OCI-LY3 (cell line): ENCODE data around the gene RPS19.
"Not testable (repeated sequence)": the region's sequence is repeated elsewhere in the genome, so short reads cannot be mapped to it uniquely, and the experiment has no call there.

Source experiments
- H2AFZ ChIP-seq: fragments of 200-600, 300-600 bp; shearing (Covaris generic); 2 replicates; pipeline ENCODE4 v1.6.0; 2014; ENCODE audit warnings: antibody characterized with exemption, low read depth, low read length
- H3K27ac ChIP-seq: fragments of 200-600, 300-600 bp; sonication (generic); 2 replicates; pipeline ENCODE4 v1.5.1; 2014; ENCODE audit warnings: mild to moderate bottlenecking, low read length, moderate library complexity, mixed read lengths
- H3K27me3 ChIP-seq: fragments of 200-600, 300-600 bp; sonication (generic); 2 replicates; pipeline ENCODE4 v1.6.1; 2014; ENCODE audit warnings: low read depth, low read length, mixed read lengths
- H3K36me3 ChIP-seq: fragments of 200-600, 300-600 bp; sonication (generic); replicated peaks from 2 replicates; pipeline ENCODE3; 2014; ENCODE audit warnings: low read depth, low read length, mixed read lengths
- H3K4me1 ChIP-seq: fragments of 300-600, 200-600 bp; sonication (generic); 2 replicates; pipeline ENCODE4 v1.6.1; 2014; ENCODE audit warnings: low read length, mixed read lengths
- H3K4me2 ChIP-seq: fragments of 200-600, 300-600 bp; sonication (generic); 2 replicates; pipeline ENCODE4 v1.6.1; 2014; ENCODE audit warnings: low read length, mixed read lengths
- H3K4me3 ChIP-seq: fragments of 300-600, 200-600 bp; sonication (generic); 2 replicates; pipeline ENCODE4 v1.5.1; 2014; ENCODE audit warnings: antibody characterized with exemption, mild to moderate bottlenecking, low read length, moderate library complexity
- H3K79me2 ChIP-seq: fragments of 300-600, 200-600 bp; shearing (Covaris generic); 2 replicates; pipeline ENCODE4 v1.6.1; 2014; ENCODE audit warnings: mild to moderate bottlenecking, low read length, mixed read lengths
- H3K9ac ChIP-seq: fragments of 300-600, 200-600 bp; shearing (Covaris generic); 2 replicates; pipeline ENCODE4 v1.6.0; 2014; ENCODE audit warnings: mild to moderate bottlenecking, low read length, moderate library complexity
- H3K9me3 ChIP-seq: fragments of 200-600, 300-600 bp; shearing (Covaris generic); 2 replicates; pipeline ENCODE4 v1.6.1; 2014; ENCODE audit warnings: low read length, mixed read lengths; ENCODE audit not compliant: insufficient read depth
- H4K20me1 ChIP-seq: fragments of 200-600, 300-600 bp; sonication (generic); 2 replicates; pipeline ENCODE4 v1.6.1; 2016; ENCODE audit warnings: low read length, mixed read lengths; ENCODE audit not compliant: insufficient read depth
- CTCF ChIP-seq: fragments of 200-600, 300-600 bp; sonication (generic); IDR thresholded peaks from 2 replicates; pipeline ENCODE4 v1.5.1; 2014; ENCODE audit warnings: antibody characterized with exemption, low read length, low read depth
- EZH2phosphoT487 ChIP-seq: fragments of 200-600 bp; shearing (Covaris generic); IDR thresholded peaks from 2 replicates; pipeline ENCODE4 v1.6.1; 2018; ENCODE audit warnings: antibody characterized with exemption, mixed run types, low read depth

RPS19 gene

DNA sequence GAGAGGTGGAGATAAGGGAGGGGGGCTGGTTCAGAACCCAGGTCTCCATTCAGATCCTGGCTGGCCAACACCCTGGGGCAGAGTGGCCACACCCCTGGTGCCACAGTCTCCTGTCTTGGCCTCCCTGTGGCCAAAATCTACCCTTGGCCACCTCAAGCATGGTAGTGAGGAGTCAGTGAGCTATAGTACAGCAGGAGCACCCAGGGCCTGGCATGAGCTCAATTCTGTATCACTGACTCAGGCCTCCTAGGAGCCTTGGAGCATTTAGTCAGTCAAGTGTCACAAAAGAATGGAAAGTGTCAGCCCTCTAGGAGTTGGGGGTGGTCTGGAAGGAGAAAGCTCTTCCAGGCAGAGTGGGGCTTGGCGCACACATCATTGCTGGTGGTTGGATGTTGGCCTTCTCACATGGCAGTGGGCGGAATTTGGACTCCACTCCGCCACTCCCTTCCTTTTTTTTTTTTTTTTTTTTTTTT lies 10.4 kb downstream of the RPS19 start:
- H4K20me1 ChIP-seq = peaks cover 66% of the 10 kb centered on the region
- no peak overlapping the region for H3K4me3 ChIP-seq
- no peak overlapping the region for H3K27ac ChIP-seq
- TF ChIP-seq EZH2phosphoT487 = no peak
- TF ChIP-seq CTCF = no peak
- H3K36me3 ChIP-seq = peaks cover 49% of the 10 kb centered on the region
- H3K79me2 ChIP-seq = peaks cover 34% of the 10 kb centered on the region
- H2AFZ ChIP-seq = no peak overlapping the region
- H3K4me1 ChIP-seq = peaks cover 57% of the 10 kb centered on the region
- H3K9ac ChIP-seq = no peak overlapping the region
- no peaks in the 10 kb centered on the region for H3K27me3 ChIP-seq
- no peak overlapping the region for H3K4me2 ChIP-seq
- H3K9me3 ChIP-seq = no peaks in the 10 kb centered on the region

GRCh38 chr19:41871573-41872383 lies 11.7 kb downstream of the RPS19 start:
- H3K27me3 ChIP-seq = no peaks in the 10 kb centered on the region
- H2AFZ ChIP-seq = no peak overlapping the region
- H3K4me3 ChIP-seq = no peak overlapping the region
- H3K9me3 ChIP-seq = peaks cover 4% of the 10 kb centered on the region; the same call in 1 of the 2 replicates
- H3K36me3 ChIP-seq = peaks cover 42% of the 10 kb centered on the region
- H4K20me1 ChIP-seq = peaks cover 58% of the 10 kb centered on the region
- H3K4me2 ChIP-seq = no peak overlapping the region
- TF ChIP-seq EZH2phosphoT487 (no peak), CTCF (no peak)
- H3K79me2 ChIP-seq = peaks cover 23% of the 10 kb centered on the region
- peaks cover 61% of the 10 kb centered on the region for H3K4me1 ChIP-seq
- H3K27ac ChIP-seq = peak overlapping the region; percentile 70
- H3K9ac ChIP-seq = no peak overlapping the region

DNA sequence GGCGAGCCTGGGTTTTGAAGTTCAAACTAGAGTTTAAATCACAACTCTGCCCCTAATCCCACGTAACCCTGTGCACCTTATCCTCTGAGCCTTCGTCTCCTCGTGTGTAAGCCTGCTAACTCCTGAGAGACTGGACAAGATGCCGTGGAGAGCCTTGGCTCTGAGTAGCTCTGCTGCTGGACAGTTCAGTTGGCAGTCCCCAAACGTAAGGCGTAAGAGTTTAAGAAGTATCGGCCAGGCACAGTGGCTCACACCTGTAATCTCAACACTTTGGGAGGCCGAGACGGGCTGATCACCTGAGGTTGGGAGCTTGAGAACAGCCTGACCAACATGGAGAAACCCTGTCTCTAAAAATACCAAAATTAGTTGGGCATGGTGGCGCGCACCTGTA lies 12.3 kb downstream of the RPS19 start:
- H3K79me2 ChIP-seq = peaks cover 20% of the 10 kb centered on the region
- TF ChIP-seq CTCF = no peak
- TF ChIP-seq EZH2phosphoT487 = no peak
- no peaks in the 10 kb centered on the region for H3K27me3 ChIP-seq
- peaks cover 4% of the 10 kb centered on the region; the same call in 1 of the 2 replicates for H3K9me3 ChIP-seq
- no peak overlapping the region for H3K4me2 ChIP-seq
- H3K4me1 ChIP-seq = peaks cover 62% of the 10 kb centered on the region
- H3K27ac ChIP-seq = peak overlapping the region; percentile 70
- no peak overlapping the region for H3K4me3 ChIP-seq
- peaks cover 39% of the 10 kb centered on the region for H3K36me3 ChIP-seq
- H3K9ac ChIP-seq = no peak overlapping the region
- no peak overlapping the region for H2AFZ ChIP-seq
- H4K20me1 ChIP-seq = peaks cover 52% of the 10 kb centered on the region

- TF ChIP-seq EZH2phosphoT487 = no peak
- TF ChIP-seq CTCF = peak; percentile 96
- Histone ChIP-seq H3K9me3 (peaks cover 4% of the 10 kb centered on the region; the same call in 1 of the 2 replicates), H3K4me2 (no peak overlapping the region), H3K79me2 (peaks cover 20% of the 10 kb centered on the region), H3K9ac (no peak overlapping the region), H3K4me1 (peaks cover 56% of the 10 kb centered on the region), H4K20me1 (peaks cover 46% of the 10 kb centered on the region), H3K27ac (peak overlapping the region; percentile 70), H2AFZ (no peak overlapping the region), H3K27me3 (no peaks in the 10 kb centered on the region), H3K36me3 (peaks cover 37% of the 10 kb centered on the region), H3K4me3 (no peak overlapping the region)
These were observed 13.0 kb downstream of the RPS19 start for GRCh38 chr19:41872775-41873647.

- H3K27ac ChIP-seq = peak overlapping the region; percentile 95
- peak overlapping the region; percentile 89 for H3K4me2 ChIP-seq
- H2AFZ ChIP-seq = peak overlapping the region; percentile 28; the same call in 1 of the 2 replicates
- peaks cover 42% of the 10 kb centered on the region for H3K4me1 ChIP-seq
- H3K9me3 ChIP-seq, H3K27me3 ChIP-seq: not testable (repeated sequence)
- peaks cover 32% of the 10 kb centered on the region for H4K20me1 ChIP-seq
- H3K36me3 ChIP-seq = peaks cover 32% of the 10 kb centered on the region
- H3K9ac ChIP-seq = peak overlapping the region; percentile 27
- peak overlapping the region; percentile 56 for H3K4me3 ChIP-seq
- peaks cover 29% of the 10 kb centered on the region for H3K79me2 ChIP-seq
These were observed 15.9 kb downstream of the RPS19 start for GRCh38 chr19:41875973-41876372.
